Measurements from ENCODE around the gene GBP5.
"Not testable (repeated sequence)": the region's sequence is repeated elsewhere in the genome, so short reads cannot be mapped to it uniquely, and the experiment has no call there.

Gene GBP5

GRCh38 chr1:89272269-89273041, at the start of gene GBP5:
Gene GBP5 (minus strand): TSS chr1:89272860. CDS start chr1:89269555, 3,305 bp downstream.
- not testable (repeated sequence) for DNase-seq (ENCODE audit: low spot score)

- DNase-seq (ENCODE audit: low spot score) = no peak
- no peak for TF ChIP-seq CTCF (IDR thresholded peaks at IDR 0.05; ENCODE audit: extremely low read depth, missing control alignments)
Measured at GRCh38 chr1:89322402-89322801, 49.7 kb upstream of the GBP5 start.

GRCh38 chr1:89312572-89312971, 39.9 kb upstream of the GBP5 start:
- TF ChIP-seq CTCF (IDR thresholded peaks at IDR 0.05; ENCODE audit: extremely low read depth, missing control alignments) = no peak
- DNase-seq (ENCODE audit: low spot score) = no peak

- TF ChIP-seq CTCF (IDR thresholded peaks at IDR 0.05; ENCODE audit: extremely low read depth, missing control alignments) = no peak
- DNase-seq (ENCODE audit: low spot score) = no peak
Measured at GRCh38 chr1:89311757-89312156, 39.1 kb upstream of the GBP5 start.

DNA sequence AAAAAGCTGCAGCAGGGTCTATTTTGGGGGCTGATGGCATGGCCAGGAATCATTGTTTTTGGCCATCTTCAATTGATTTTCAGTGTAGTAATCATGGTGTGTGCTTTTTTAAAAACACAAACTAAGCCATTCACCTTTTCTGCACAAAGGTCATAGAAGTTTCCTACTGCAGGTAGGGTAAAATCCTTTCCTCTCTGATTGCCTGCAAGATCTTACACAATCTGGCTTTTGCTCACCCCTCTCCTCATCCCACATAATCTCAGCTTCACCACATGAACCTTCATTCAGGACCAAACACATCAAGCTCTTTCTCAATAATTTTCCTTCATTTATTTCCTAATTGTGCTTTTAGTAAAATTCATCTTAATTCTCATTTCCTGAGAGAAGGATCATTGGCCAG, 38.3 kb upstream of the GBP5 start:
- no peak for DNase-seq (ENCODE audit: low spot score)
- TF ChIP-seq CTCF (IDR thresholded peaks at IDR 0.05; ENCODE audit: extremely low read depth, missing control alignments) = no peak

DNA sequence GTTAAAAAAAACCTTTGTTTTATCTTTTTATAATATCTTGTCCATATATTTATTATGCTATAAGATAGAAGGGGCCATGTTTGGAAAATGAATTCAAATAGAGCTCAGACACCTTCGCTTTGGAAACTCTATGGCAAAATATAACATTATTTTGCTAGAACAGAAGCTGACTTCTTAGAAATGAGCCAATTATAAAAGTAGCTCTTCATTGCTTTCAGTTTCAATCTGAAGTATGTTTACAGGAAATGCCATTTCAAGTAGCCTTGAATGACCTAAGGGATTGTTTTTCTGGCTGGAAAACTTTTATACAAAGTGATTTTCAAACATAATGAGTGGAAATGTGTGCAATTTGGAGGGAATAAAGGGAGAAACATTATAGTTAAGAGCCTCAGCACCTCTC, 37.8 kb upstream of the GBP5 start:
- TF ChIP-seq CTCF (IDR thresholded peaks at IDR 0.05; ENCODE audit: extremely low read depth, missing control alignments) = no peak
- DNase-seq (ENCODE audit: low spot score) = peak; percentile 48

GRCh38 chr1:89309828-89310227, 37.2 kb upstream of the GBP5 start:
- TF ChIP-seq CTCF (IDR thresholded peaks at IDR 0.05; ENCODE audit: extremely low read depth, missing control alignments) = no peak

GRCh38 chr1:89306273-89306672, 33.6 kb upstream of the GBP5 start:
- no peak for DNase-seq (ENCODE audit: low spot score)
- TF ChIP-seq CTCF (IDR thresholded peaks at IDR 0.05; ENCODE audit: extremely low read depth, missing control alignments) = no peak

More at GRCh38 chr1:89309828-89310227, 37.2 kb upstream of the GBP5 start:
- no peak for DNase-seq (ENCODE audit: low spot score)

Measured in GM20000 (cell line).